Measurements from ENCODE around the gene MICAL3. TPM values are rescaled to one million over a fixed set of nuclear protein-coding genes. Genes with fewer than 3 reads are reported as not detected.

Gene MICAL3
- total RNA-seq, 6 experiments from 2014 or later: 38.6 to 44.1 (median 39.7) TPM

DNA sequence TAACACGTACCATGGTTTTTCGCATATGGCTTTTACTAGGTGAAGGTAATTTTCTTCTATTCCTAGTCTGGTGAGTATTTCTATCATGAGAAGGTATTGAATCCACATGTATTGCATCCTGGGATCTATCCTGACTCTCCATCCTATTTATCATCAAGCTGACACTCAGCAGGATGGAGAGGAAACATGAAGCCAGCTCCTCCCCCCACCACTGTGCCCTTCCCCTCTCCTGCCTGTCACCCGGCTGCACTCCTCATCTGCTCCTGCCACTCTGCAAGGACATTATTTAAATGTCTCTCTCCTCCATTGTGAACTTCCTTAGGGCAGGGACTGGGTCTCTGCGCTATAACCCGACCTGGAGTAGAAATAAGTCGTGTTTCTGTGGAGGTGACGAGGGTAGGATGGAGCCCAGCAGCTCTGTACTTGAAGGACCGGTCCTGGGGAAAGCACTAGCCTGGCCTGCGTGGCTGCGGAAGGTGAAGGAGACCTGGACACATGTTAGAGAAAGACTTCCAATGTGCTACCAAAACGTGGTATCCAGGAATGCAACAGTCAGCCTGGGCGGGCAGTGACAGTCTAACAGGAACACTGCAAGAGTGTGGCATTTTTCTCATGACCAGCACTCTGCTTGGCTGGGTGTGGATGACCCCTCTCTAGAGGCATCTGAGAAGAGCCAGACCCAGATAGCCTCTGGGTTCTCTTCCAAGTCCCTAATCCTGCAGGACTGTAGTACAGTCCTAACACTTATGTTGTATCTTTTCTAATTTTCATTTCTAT is 111.2 kb downstream of the MICAL3 start:
- peaks cover 56% of the 10 kb centered on the region for H3K4me1 Mint-ChIP-seq (ENCODE audit: low read depth)
- H3K9me3 Mint-ChIP-seq: no peaks in the 10 kb centered on the region
- peak; percentile 23 for DNase-seq
- H3K36me3 Mint-ChIP-seq (ENCODE audit: low read depth): no peaks in the 10 kb centered on the region
- peak overlapping the region; percentile 68 for H3K27ac Mint-ChIP-seq
- TF ChIP-seq, protein P1, sequence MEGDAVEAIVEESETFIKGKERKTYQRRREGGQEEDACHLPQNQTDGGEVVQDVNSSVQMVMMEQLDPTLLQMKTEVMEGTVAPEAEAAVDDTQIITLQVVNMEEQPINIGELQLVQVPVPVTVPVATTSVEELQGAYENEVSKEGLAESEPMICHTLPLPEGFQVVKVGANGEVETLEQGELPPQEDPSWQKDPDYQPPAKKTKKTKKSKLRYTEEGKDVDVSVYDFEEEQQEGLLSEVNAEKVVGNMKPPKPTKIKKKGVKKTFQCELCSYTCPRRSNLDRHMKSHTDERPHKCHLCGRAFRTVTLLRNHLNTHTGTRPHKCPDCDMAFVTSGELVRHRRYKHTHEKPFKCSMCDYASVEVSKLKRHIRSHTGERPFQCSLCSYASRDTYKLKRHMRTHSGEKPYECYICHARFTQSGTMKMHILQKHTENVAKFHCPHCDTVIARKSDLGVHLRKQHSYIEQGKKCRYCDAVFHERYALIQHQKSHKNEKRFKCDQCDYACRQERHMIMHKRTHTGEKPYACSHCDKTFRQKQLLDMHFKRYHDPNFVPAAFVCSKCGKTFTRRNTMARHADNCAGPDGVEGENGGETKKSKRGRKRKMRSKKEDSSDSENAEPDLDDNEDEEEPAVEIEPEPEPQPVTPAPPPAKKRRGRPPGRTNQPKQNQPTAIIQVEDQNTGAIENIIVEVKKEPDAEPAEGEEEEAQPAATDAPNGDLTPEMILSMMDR (IDR thresholded peaks at IDR 0.05): no peak
- H3K4me3 Mint-ChIP-seq: peak overlapping the region; percentile 48
- H3K27me3 Mint-ChIP-seq (ENCODE audit: insufficient read depth): no peaks in the 10 kb centered on the region

DNA sequence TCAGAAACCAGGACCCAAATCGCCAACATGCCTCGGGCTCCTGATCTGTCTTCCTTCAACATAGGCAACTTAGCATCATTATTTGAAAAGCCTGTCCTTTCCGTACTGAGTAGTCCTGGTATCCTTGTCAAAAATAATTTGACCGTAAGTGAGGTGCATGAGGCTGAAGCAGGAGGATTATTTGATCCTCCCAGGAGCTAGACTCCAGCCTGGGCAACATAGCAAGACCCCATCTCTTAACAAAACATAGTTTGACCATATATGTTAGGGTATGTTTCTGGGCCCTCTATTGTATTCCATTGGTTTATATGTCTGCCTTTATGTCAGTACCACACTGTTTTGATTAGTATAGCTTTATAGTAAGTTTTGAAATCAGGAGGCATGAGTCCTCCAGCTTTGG is 112.5 kb downstream of the MICAL3 start:
- H3K27ac Mint-ChIP-seq: peak overlapping the region; percentile 91; the same call in 1 of the 2 replicates
- no peak for DNase-seq

DNA sequence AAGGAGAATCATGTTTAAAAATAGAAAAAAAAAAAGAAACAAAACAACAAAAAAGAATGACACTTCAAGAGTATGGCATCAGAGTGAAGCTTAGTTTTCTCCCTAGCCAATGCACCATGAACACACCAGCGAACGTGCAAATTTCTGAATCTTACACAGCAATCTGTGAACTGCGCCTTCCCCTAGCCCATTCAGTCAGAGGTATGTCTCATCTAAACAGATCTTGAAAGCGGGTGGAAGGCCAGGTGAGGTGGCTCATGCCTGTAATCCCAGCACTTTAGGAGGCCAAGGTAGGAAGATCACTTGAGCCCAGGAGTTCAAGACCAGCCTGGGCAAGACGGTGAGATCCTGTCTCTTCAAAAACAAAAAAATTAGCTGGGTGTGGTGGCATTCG is 113.1 kb downstream of the MICAL3 start:
- H3K9me3 Mint-ChIP-seq: no peaks in the 10 kb centered on the region
- TF ChIP-seq, protein P1 (IDR thresholded peaks at IDR 0.05): no peak
- peaks cover 1% of the 10 kb centered on the region; the same call in 1 of the 2 replicates for H3K36me3 Mint-ChIP-seq (ENCODE audit: low read depth)
- peaks cover 65% of the 10 kb centered on the region for H3K4me1 Mint-ChIP-seq (ENCODE audit: low read depth)
- no peak for DNase-seq
- H3K27ac Mint-ChIP-seq: peak overlapping the region; percentile 91
- peak overlapping the region; percentile 76 for H3K4me3 Mint-ChIP-seq
- H3K27me3 Mint-ChIP-seq (ENCODE audit: insufficient read depth): no peaks in the 10 kb centered on the region

More for the DNA sequence above, 112.5 kb downstream of the MICAL3 start:
- Mint-ChIP-seq H3K4me1 (ENCODE audit: low read depth) (peaks cover 65% of the 10 kb centered on the region), H3K4me3 (no peak overlapping the region; the same call in 1 of the 2 replicates), H3K27me3 (ENCODE audit: insufficient read depth) (no peaks in the 10 kb centered on the region), H3K9me3 (no peaks in the 10 kb centered on the region), H3K36me3 (ENCODE audit: low read depth) (no peaks in the 10 kb centered on the region)
- TF ChIP-seq, protein P1 (IDR thresholded peaks at IDR 0.05): no peak

DNA sequence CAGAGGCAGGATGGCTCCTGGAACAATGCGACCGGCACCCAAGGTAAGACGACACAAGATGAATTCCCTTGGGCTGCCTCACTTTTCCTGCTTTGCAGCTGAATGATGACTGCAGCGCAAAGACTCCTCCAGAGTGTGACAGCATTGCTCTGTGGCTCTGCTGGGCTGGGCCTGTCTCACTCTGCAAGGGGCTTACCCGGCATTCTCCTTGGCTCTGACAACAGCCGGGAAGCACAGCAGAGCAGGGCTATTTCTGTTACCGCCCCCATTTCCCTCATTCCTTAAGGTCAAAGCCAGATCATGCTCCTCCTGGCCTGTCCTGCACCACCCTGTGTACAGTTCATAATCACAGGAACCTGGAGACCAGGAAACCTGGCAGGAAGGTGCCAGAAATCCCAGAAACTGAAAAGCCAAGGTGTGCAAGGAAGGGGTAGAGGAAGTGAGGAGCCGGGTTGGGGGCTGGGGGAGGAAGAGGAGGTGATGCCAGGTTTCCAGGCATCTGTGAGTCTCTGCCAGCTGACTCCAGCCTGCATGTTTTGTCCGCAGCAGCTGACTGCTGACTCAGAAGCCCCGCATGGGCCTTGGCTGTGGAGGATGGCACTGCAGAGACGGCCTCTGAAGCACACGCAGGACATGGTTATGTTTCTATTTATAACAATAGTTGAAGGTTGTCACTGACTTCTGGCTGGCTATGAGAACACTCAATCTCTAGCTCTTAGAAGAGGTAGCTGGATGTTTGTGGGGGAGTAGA is 113.6 kb downstream of the MICAL3 start:
- H3K4me1 Mint-ChIP-seq (ENCODE audit: low read depth): peaks cover 65% of the 10 kb centered on the region

DNA sequence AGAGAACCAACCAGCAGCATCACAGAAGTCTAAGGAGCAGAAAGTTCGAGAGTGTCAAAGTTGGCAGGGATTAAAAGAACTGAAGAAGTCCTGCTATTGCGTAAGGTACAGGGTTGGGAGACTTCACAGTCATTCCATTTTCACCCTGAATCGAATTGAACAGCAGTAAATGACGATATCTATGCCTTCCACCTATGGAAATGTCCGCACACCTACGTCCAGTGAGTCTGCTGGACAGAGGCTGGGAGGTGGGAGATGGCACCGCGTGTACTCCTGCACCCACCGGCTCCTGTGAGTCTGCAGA is 116.7 kb downstream of the MICAL3 start:
- Mint-ChIP-seq H3K36me3 (ENCODE audit: low read depth) (peaks cover 20% of the 10 kb centered on the region; the same call in 1 of the 2 replicates), H3K4me1 (ENCODE audit: low read depth) (peaks cover 49% of the 10 kb centered on the region), H3K4me3 (no peak overlapping the region), H3K27me3 (ENCODE audit: insufficient read depth) (no peaks in the 10 kb centered on the region), H3K27ac (no peak overlapping the region), H3K9me3 (no peaks in the 10 kb centered on the region)
- TF ChIP-seq, protein P1 (IDR thresholded peaks at IDR 0.05): no peak
- no peak for DNase-seq

More for the DNA sequence above, 113.6 kb downstream of the MICAL3 start:
- peak overlapping the region; percentile 91 for H3K27ac Mint-ChIP-seq
- peak; percentile 90 for DNase-seq
- H3K36me3 Mint-ChIP-seq (ENCODE audit: low read depth): peaks cover 4% of the 10 kb centered on the region; the same call in 1 of the 2 replicates
- TF ChIP-seq, protein P1 (IDR thresholded peaks at IDR 0.05): peak; percentile 55
- H3K4me3 Mint-ChIP-seq: peak overlapping the region; percentile 76
- H3K9me3 Mint-ChIP-seq: no peaks in the 10 kb centered on the region
- no peaks in the 10 kb centered on the region for H3K27me3 Mint-ChIP-seq (ENCODE audit: insufficient read depth)

All from HFFc6 (cell line).